ENCODE measurements around the gene DMKN. TPM values are rescaled to one million over a fixed set of nuclear protein-coding genes. Genes with fewer than 3 reads are reported as not detected.

Gene DMKN
- total and polyA plus RNA-seq, 2 donors (not counting 1 experiment from before 2014, with no cell fraction given), result 2.8 to 14.2 TPM

DNA sequence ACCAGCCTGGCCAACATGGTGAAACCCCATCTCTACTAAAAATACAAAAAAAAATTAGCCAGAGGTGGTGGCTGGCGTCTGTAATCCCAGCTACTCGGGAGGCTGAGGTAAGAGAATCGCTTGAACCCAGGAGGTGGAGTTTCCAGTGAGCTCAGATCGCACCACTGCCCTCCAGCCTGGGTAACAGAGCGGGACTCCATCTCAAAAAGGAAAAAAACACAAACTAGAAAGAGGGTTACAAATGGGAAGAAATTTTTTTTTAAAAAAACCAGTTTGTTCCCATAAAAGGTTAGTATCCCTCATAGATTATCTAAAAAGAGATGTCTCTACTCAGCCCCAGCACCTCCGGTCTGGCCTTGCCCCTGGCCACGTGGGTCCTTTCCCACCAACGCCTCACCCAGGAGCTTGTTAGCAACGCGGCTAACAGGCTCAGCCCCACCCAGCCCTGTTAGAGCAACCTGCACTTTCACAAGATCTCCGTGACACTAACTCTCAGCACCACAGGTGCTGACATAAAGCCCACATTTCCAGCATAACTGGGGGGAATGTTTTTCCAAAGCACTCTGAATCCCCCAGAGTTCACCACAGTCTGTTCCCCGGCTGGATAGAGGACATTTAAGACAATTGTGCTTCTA is 4.3 kb downstream of the DMKN start:
- no peak for DNase-seq (ENCODE audit: low read depth in 2 of 2)
- Histone ChIP-seq H3K4me1 (ENCODE audit: control insufficient read depth, extremely low read depth, insufficient read depth, low read length) (peaks cover 7% of the 10 kb centered on the region), H2AFZ (ENCODE audit: low read length) (no peak overlapping the region), H3K36me3 (ENCODE audit: control insufficient read depth, insufficient read depth, low read length) (no peaks in the 10 kb centered on the region), H3K4me3 (replicated peaks in 1 of 4; ENCODE audit: control extremely low read depth in 1 of 4, insufficient read depth in 1 of 4, low read depth in 3 of 4, low read length in 4 of 4) (no peak overlapping the region), H3K27ac (ENCODE audit: insufficient read depth, low read length) (no peak overlapping the region), H3K4me2 (ENCODE audit: extremely low read depth, insufficient read depth, low read length) (no peak overlapping the region), H4K20me1 (ENCODE audit: control insufficient read depth, extremely low read depth, insufficient read depth, low read length) (no peaks in the 10 kb centered on the region), H3K27me3 (ENCODE audit: control insufficient read depth, insufficient read depth, low read length) (peaks cover 31% of the 10 kb centered on the region), H3K9ac (ENCODE audit: insufficient read depth, low read length) (no peak overlapping the region), H3K9me3 (ENCODE audit: control insufficient read depth, insufficient read depth, low read depth, low read length) (no peaks in the 10 kb centered on the region), H3K79me2 (ENCODE audit: control insufficient read depth, insufficient read depth, low read length) (no peaks in the 10 kb centered on the region)
- TF ChIP-seq, protein P1, sequence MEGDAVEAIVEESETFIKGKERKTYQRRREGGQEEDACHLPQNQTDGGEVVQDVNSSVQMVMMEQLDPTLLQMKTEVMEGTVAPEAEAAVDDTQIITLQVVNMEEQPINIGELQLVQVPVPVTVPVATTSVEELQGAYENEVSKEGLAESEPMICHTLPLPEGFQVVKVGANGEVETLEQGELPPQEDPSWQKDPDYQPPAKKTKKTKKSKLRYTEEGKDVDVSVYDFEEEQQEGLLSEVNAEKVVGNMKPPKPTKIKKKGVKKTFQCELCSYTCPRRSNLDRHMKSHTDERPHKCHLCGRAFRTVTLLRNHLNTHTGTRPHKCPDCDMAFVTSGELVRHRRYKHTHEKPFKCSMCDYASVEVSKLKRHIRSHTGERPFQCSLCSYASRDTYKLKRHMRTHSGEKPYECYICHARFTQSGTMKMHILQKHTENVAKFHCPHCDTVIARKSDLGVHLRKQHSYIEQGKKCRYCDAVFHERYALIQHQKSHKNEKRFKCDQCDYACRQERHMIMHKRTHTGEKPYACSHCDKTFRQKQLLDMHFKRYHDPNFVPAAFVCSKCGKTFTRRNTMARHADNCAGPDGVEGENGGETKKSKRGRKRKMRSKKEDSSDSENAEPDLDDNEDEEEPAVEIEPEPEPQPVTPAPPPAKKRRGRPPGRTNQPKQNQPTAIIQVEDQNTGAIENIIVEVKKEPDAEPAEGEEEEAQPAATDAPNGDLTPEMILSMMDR (conservative IDR thresholded peaks at IDR 0.05 in 1 of 2, IDR thresholded peaks at IDR 0.05 in 1 of 2; ENCODE audit: low read depth in 1 of 2, low read length in 2 of 2), result no peak
- no peak for TF ChIP-seq EZH2 (IDR thresholded peaks at IDR 0.05; ENCODE audit: low read length, missing control alignments)

- H3K27ac ChIP-seq (ENCODE audit: insufficient read depth, low read length), result no peak overlapping the region
- no peaks in the 10 kb centered on the region for H4K20me1 ChIP-seq (ENCODE audit: control insufficient read depth, extremely low read depth, insufficient read depth, low read length)
- TF ChIP-seq, protein P1 (conservative IDR thresholded peaks at IDR 0.05 in 1 of 2, IDR thresholded peaks at IDR 0.05 in 1 of 2; ENCODE audit: low read depth in 1 of 2, low read length in 2 of 2), result no peak
- TF ChIP-seq EZH2 (IDR thresholded peaks at IDR 0.05; ENCODE audit: low read length, missing control alignments), result no peak
- peaks cover 4% of the 10 kb centered on the region for H3K4me1 ChIP-seq (ENCODE audit: control insufficient read depth, extremely low read depth, insufficient read depth, low read length)
- H3K79me2 ChIP-seq (ENCODE audit: control insufficient read depth, insufficient read depth, low read length), result no peaks in the 10 kb centered on the region
- no peak overlapping the region for H3K9ac ChIP-seq (ENCODE audit: insufficient read depth, low read length)
- H3K9me3 ChIP-seq (ENCODE audit: control insufficient read depth, insufficient read depth, low read depth, low read length), result no peaks in the 10 kb centered on the region
- no peak for DNase-seq (ENCODE audit: low read depth in 2 of 2)
- no peak overlapping the region for H2AFZ ChIP-seq (ENCODE audit: low read length)
- H3K4me3 ChIP-seq (replicated peaks in 1 of 4; ENCODE audit: control extremely low read depth in 1 of 4, insufficient read depth in 1 of 4, low read depth in 3 of 4, low read length in 4 of 4), result no peak overlapping the region
- no peak overlapping the region for H3K4me2 ChIP-seq (ENCODE audit: extremely low read depth, insufficient read depth, low read length)
- H3K36me3 ChIP-seq (ENCODE audit: control insufficient read depth, insufficient read depth, low read length), result no peaks in the 10 kb centered on the region
- peaks cover 34% of the 10 kb centered on the region for H3K27me3 ChIP-seq (ENCODE audit: control insufficient read depth, insufficient read depth, low read length)
Observed at GRCh38 chr19:35508129-35508528, 5.3 kb downstream of the DMKN start.

GRCh38 chr19:35507561-35507960 is 5.9 kb downstream of the DMKN start:
- no peaks in the 10 kb centered on the region for H3K9me3 ChIP-seq (ENCODE audit: control insufficient read depth, insufficient read depth, low read depth, low read length)
- H3K27ac ChIP-seq (ENCODE audit: insufficient read depth, low read length), result no peak overlapping the region
- peaks cover 32% of the 10 kb centered on the region for H3K27me3 ChIP-seq (ENCODE audit: control insufficient read depth, insufficient read depth, low read length)
- no peak for DNase-seq (ENCODE audit: low read depth in 2 of 2)
- H3K4me1 ChIP-seq (ENCODE audit: control insufficient read depth, extremely low read depth, insufficient read depth, low read length), result peaks cover 4% of the 10 kb centered on the region
- no peak overlapping the region for H3K4me3 ChIP-seq (replicated peaks in 1 of 4; ENCODE audit: control extremely low read depth in 1 of 4, insufficient read depth in 1 of 4, low read depth in 3 of 4, low read length in 4 of 4)
- no peaks in the 10 kb centered on the region for H3K79me2 ChIP-seq (ENCODE audit: control insufficient read depth, insufficient read depth, low read length)
- no peak overlapping the region for H2AFZ ChIP-seq (ENCODE audit: low read length)
- H3K9ac ChIP-seq (ENCODE audit: insufficient read depth, low read length), result no peak overlapping the region
- no peaks in the 10 kb centered on the region for H3K36me3 ChIP-seq (ENCODE audit: control insufficient read depth, insufficient read depth, low read length)
- H4K20me1 ChIP-seq (ENCODE audit: control insufficient read depth, extremely low read depth, insufficient read depth, low read length), result no peaks in the 10 kb centered on the region
- TF ChIP-seq EZH2 (IDR thresholded peaks at IDR 0.05; ENCODE audit: low read length, missing control alignments), result no peak
- TF ChIP-seq, protein P1 (conservative IDR thresholded peaks at IDR 0.05 in 1 of 2, IDR thresholded peaks at IDR 0.05 in 1 of 2; ENCODE audit: low read depth in 1 of 2, low read length in 2 of 2), result no peak
- no peak overlapping the region for H3K4me2 ChIP-seq (ENCODE audit: extremely low read depth, insufficient read depth, low read length)
